Stimulated activated CD8-positive, alpha-beta memory T cell treated with anti-CD3 and anti-CD28 coated beads, Interleukin-2, amount 100 ng/mL, for 1 hour (primary cell): ENCODE data around the gene FUNDC2.

Source experiments
- DNase-seq, 2 donors: peaks; one replicate each; pipeline ENCODE4 v3.0.0-alpha.2; 2020; ENCODE audit warnings: low read depth in 2 of 2

FUNDC2 gene

GRCh38 chrX:155023907-155024833 is 2.5 kb upstream of the FUNDC2 start:
- DNase-seq, result no peak

GRCh38 chrX:155026420-155026726 is 271 bp upstream of the FUNDC2 start:
- no peak for DNase-seq

- DNase-seq, result no peak
Observed at GRCh38 chrX:155027509-155028066, 944 bp downstream of the FUNDC2 start.

GRCh38 chrX:155028129-155028528 is 1.5 kb downstream of the FUNDC2 start:
- DNase-seq, result no peak

GRCh38 chrX:155028877-155029291 is 2.2 kb downstream of the FUNDC2 start:
- DNase-seq, result no peak

DNA sequence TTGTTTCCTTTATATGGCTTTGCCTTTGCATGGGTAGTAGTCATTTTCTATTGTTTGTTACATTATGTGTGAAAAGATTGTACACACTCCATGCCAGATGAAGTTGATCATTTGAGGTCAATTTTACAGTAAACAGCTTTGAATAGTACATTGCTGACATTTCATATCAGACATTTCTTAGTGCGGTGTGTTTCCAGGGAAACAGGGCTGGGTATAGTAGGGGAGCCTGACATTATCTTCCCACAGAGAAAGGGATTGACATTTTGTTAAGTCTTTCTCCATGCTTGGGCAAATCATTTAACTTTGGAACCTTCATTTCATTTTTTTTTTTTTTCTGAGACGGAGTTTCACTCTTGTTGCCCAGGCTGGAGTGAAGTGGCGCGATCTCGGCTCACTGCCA is 5.0 kb downstream of the FUNDC2 start:
- DNase-seq, result no peak

DNA sequence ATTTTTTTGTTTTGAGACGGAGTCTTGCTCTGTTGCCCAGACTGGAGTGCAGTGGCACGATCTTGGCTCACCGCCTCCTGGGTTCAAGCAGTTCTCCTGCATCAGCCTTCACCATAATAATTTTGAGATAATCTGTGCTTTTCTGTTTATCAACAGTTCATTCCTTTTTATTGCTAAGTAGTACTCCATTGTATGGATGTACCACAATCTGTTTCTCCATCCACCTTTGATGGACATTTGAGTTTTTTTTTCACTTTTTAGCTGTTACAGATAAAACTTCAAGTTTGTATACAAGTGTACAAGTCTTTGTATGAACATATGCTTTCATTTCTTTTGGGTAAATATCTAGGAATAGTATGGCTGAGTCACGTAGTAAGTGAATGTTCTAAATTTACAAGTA is 9.0 kb downstream of the FUNDC2 start:
- no peak for DNase-seq

- DNase-seq, result no peak
Observed at GRCh38 chrX:155046129-155046810, 19.6 kb downstream of the FUNDC2 start.

DNA sequence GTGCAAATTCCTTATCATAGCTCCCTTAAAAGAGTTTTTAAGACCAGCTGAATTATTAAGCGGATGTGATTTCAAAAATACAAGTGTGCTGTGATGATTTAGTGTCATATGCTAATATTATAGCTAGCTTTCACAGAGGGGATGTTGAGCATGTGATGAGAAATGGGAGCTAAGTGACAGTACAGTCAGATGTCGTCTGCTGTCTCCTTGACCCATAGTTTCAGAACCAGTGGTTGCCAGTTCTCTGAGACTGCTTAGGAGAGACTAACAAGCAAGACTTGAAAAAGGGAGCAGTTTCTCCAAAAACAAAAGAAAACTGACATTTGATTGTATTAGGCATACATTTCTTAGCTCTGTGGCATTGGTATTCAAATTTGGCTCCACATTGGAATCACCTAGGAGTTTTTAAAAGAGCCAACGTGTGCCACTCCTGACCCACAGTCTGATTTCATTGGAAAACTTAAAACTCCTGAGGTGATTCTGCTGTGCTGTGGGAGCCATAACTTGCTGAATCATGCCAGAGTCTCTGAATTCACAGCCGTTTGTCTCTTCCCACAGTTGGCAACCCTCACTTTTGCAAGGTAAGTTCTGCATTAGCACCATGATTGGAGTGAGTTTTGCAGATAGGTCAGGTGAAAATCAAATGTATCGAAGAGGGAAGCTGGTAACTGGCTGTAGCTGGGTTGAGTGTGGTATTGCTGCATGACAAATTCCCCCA is 20.3 kb downstream of the FUNDC2 start:
- no peak for DNase-seq

- no peak for DNase-seq
Observed at GRCh38 chrX:155048977-155049619, 22.5 kb downstream of the FUNDC2 start.

GRCh38 chrX:155052738-155053498 is 26.3 kb downstream of the FUNDC2 start:
- no peak for DNase-seq

- DNase-seq, result no peak
Observed at GRCh38 chrX:155053656-155054055, 27.0 kb downstream of the FUNDC2 start.

- no peak for DNase-seq
Observed at GRCh38 chrX:155054255-155054654, 27.6 kb downstream of the FUNDC2 start.

DNA sequence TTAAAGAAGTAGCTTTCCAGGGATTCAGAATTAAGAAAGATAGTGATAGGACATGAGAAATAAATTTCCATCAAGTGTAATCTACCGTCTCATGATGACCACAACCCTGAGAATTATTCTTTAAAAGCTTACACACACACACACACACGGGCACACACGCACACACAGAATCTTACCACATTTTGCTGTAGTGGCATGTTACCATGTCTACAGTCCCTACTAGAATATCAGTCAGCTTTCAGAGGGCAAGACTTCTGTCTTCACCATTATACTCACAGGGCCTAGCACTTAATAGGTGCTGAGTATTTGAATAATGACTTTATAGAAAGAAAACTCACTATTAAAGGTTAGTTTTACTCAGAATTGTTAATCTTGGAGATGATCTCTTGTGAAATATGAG is 28.9 kb downstream of the FUNDC2 start:
- no peak for DNase-seq

DNA sequence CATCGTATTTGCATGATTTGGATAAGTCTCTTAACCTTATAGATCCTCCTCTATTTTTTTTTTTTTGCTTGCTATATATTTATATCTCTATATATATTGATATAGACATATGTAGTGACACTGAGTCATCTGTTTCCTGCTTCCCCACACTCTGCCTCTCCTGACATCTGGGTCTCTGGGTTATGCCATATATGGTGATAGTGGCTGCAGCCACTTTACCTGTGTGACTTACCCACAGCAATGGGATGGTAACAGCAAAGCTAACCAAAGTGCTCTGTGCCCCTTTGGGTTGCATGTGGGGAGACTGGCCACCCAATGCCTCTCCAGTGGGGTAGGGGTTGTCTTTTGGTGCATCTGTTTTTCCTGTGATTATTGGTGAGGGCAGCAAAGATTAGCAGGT is 29.8 kb downstream of the FUNDC2 start:
- DNase-seq, result no peak

DNA sequence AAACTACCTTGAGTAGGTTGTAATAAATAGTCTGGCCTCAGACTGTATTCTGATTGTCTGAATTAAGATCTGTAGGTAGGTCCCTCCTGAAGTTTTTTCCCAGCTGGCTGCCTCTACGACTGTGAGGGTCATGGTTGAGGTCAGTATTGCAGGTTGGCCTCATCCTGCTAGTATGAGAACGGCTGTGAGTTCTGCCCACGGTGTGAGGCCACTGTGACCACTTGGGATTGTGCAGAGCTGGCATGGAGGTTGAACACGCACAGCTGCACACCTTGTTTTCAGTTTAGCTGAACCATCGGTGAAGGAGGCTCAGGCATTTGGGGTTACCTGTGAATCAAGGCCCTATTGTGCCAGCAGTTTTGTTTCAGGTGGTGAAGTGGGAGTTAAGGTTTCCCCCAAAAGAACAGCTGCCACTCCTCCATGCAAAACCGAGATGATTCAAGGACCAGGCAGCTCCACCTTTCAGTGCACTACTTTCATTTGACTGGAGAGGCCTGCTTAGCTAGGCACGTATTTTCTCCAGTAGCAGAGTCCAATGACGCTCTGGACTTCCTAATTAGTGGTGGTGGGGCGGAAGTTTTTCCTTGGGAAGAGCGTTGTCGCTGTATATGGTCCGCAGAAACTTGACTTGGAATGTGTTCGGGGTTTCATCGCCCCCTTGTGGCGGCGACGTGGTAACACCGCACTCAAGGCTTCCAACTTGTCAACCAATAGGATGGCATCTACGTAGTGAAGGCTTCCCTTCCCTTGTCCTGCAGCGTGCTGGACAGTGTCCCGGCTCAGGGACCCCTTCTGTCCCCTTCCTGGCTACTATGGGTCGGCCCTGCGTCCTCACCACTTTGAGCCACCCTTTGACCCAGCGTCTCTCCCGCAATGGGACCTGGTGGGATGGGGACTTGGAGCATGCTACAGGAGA is 30.5 kb downstream of the FUNDC2 start:
- DNase-seq, result no peak

DNA sequence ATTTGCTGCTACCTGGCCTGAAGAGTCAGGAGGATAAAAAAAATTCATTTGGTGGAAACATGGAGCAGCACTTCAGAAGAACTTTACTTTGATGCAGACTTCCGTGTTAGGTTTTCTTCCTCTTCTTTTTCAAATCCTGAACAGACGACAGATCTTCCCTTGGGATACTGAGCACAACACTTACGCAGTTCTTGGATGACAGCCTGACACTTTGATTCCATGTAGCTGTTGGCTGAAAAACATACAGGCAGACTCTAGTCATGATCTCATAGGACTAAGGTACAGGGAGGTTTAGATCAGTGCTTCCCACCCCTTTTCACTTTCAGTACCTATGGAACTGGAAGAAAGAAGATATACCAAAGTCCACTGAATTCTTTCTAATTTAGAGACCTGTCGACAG is 35.1 kb downstream of the FUNDC2 start:
- DNase-seq, result no peak

DNA sequence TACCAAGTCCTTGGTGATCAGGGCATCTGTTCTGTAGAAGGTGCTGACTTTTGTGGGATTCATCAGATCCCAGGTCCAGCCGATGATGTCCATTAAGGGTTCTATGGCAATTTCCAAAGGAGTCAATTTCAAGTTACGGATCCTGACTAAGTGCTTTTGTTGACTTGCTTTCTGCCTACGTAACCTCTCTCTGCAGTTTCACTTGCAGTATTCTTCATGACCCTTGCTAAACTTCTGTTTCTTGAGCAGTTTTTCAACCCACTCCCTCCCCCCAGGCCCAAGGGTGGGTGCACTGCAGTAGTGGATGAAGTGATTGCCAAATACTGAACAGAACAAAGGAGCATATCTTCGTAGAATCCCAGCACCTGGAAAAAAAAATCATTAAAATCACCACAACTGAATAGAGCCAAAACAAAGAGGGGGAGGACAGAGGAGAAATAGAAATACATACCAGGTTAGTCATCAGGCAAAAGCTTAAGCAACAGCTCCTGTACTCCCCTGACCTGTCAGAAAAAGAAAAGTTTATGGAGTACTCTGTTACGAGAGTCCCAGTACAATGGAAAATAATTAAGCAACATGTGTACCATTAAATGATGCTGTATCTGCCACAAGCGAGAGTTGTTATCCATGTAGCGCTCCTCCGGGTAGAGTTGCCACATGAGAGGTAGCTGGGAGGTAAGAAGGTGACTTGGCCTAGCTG is 38.5 kb downstream of the FUNDC2 start:
- no peak for DNase-seq

DNA sequence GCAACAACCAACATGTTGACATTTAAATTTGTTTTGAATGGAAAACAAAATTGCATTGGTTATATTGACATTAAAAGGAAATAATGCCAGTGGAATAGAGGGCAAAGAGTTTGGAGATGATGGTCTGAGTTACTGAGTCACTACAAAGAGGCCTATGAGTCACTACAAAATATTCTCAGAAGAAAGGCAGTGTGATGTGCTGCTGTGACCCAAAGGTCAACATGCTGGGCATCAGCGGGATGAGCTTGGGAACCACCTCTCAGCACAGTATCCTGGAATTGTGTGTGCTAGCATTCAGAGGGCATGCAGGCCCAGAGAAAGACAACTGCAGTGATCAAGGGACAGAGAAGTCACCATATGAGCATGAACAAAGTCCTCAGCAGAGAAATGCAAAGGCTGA is 41.5 kb downstream of the FUNDC2 start:
- no peak for DNase-seq
